HG02623 (cell line): ENCODE results near the gene BEAN1.

Experiments
- ATAC-seq: cut with Tn5 transposase; IDR thresholded peaks from one replicate; pipeline ENCODE4 v1.9.1; 2021; ENCODE audit warnings: moderate library complexity; ENCODE audit not compliant: unreplicated experiment

BEAN1 gene

GRCh38 chr16:66427036-66427860 is at the start of gene BEAN1:
Gene BEAN1 (plus strand): TSS chr16:66427295. CDS start chr16:66437677, 10,382 bp downstream.
- ATAC-seq: no peak

- ATAC-seq: no peak
Observed at GRCh38 chr16:66377324-66377723, 49.8 kb upstream of the BEAN1 start.

- no peak for ATAC-seq
Observed at GRCh38 chr16:66378741-66379570, 48.1 kb upstream of the BEAN1 start.

GRCh38 chr16:66379571-66379941 is 47.5 kb upstream of the BEAN1 start:
- ATAC-seq: no peak

DNA sequence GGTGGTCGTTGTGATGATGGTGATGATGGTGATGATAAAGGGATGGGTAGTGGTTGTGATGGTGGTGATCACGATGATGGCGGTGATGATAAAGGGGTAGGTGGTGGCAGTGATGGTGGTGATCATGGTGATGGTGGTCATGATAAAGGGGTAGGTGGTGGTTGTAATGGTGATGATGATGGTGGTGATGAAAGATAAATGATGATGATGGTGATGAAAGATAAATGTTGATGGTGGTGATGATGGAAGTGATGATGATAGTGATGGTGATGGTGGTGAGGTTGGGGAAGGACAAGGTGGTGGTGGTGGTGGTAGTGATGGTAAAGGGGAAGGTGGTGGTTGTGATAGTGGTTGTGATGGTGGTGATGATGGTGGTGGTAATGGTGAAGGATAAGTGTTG is 46.7 kb upstream of the BEAN1 start:
- ATAC-seq: no peak

DNA sequence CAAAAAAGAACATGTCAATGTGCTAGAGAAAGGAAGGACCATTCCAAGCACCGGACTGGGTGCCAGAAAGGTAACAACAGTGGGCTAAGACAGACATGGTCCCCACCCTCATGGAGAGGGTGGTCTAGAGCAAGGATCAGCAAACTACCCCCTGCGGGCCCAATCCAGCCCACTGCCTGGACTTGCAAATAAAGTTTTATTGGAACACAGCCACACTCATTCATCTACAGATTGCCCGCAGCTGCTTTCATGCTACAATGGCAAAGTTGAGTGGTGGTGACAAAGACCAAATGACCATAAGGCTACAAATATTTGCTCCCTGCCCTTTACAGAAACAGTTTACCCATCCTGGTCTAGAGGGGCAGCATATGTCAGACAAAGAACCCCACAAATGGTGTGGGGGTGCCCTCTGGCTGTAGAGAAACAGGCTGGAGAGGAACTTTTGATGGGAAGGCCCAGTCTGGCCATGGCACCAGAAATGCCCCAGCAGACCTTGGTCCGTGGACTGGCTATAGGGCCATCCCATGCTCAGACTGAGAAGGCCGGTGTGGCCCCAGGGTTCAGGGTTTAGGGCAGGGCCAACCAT is 45.4 kb upstream of the BEAN1 start:
- ATAC-seq: no peak

GRCh38 chr16:66382171-66382965 is 44.7 kb upstream of the BEAN1 start:
- no peak for ATAC-seq

DNA sequence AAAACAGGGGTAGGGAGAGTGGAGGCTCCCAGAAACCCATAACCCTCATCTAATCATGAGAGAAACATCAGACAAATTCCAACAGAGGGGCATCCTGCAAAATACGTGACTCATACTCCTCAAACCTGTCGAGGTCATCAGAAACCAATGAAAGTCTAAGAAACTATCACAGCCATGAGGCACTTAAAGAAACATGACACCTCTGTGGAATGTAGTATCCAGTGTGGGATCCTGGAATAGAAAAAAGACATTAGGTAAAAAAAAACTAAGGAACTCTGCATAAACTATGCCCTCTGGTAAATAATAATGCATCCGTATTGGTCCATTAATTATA is 44.2 kb upstream of the BEAN1 start:
- ATAC-seq: no peak

GRCh38 chr16:66383551-66383950 is 43.5 kb upstream of the BEAN1 start:
- no peak for ATAC-seq

- no peak for ATAC-seq
Observed at GRCh38 chr16:66385415-66385814, 41.7 kb upstream of the BEAN1 start.

DNA sequence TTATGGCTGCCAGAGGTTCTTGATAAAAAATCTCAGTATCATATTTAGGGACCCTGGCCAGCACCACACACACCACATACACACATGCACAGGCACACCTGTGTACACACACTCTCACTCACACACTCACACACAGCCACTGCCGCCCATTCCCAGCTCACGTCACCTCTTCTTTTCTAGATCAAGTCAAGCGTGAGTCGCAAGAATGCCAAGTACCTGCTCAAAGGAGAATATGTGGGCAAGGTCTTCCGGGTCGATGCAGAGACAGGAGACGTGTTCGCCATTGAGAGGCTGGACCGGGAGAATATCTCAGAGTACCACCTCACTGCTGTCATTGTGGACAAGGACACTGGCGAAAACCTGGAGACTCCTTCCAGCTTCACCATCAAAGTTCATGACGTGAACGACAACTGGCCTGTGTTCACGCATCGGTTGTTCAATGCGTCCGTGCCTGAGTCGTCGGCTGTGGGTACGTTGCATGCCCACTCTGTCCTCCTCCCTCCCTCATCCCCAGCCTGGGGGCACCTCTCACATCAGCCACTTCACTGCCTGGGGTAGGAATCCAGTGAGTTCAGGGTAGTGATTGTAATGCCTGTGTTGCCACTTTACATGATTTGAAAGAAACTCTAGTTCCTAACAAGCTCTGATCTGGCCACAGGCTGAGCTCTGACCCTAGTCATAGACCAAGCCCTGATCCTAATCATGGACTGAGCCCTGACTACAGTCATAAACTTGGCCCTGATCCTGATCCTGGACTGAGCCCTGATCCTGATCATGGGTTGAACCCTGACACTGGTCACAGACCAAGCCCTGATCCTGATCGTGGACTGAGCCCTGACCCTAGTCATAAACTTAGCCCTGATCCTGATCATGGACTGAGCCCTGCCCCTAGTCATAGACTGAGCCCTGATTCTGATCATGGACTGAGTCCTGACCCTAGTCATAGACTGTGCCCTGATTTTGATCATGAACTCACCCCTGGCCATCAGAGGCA is 40.2 kb upstream of the BEAN1 start:
- no peak for ATAC-seq

GRCh38 chr16:66387817-66388332 is 39.2 kb upstream of the BEAN1 start:
- ATAC-seq: no peak

DNA sequence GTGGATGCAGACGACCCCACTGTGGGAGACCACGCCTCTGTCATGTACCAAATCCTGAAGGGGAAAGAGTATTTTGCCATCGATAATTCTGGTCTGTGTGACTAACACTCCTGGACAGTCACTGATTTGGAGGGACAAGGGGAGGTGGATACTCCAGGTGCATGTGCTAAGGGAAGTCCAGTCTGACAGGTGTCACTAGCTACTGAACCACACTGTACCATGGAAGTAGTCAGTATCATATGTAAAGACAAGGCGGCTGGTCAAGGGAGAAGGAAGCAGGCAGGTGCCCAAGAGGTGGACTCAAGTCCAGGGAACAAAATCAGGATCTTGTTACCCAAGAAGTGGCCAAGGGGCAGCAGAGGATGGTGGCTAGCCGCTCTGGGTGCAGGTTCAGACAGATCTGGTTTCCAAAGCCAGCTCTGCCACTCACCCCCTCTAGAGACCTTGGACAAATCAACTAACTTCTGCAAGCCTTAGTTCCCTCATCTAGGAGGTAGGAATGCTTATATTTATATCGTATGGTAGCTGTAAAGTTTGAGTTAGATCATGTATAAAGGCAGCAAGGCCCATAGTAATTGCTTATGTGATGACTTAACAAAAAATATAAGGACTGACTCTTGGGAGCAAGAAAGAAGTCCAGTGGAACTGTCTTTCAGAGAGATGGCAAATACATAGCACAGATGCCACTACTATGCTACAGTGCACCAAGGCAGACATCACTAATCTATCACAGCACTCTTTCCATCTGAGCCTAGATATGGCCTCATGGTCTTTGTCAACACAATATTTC is 38.5 kb upstream of the BEAN1 start:
- no peak for ATAC-seq

DNA sequence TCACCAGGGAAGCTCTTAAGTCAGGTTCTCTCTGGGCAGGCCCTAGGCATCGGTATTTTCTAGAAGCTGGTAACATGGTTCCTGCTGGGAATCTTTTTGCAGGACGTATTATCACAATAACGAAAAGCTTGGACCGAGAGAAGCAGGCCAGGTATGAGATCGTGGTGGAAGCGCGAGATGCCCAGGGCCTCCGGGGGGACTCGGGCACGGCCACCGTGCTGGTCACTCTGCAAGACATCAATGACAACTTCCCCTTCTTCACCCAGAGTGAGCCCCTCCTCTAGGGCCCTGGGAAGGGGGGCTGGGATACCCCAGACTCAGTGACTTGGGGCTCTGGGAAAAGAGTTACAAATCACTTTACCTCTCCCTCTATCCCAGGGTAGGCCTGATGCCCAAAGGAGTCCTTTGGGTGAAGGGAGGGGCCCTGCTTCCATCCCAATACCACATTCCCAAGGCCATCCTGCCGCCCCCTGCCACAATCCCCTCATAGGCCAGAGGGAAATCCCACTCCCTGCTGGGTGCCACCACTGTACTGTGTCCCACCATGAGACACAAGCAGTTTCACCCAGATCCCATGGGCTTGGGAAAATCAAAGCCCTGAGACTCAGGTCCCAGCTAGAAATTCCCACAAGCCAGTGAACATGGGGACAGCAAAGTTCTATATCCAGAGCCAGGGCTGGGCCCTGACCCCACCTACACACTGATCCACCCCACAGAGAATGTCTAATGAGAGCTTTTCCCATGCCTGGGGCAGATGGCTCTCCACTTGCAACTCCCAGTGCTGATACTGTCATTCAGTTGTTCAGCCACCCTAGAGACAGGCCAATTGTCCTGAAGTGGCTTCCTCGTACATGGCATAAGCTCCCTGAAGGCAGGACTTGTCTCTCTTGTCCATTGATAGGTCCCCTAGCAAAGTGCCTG is 37.6 kb upstream of the BEAN1 start:
- no peak for ATAC-seq

GRCh38 chr16:66390346-66391108 is 36.6 kb upstream of the BEAN1 start:
- ATAC-seq: no peak

- no peak for ATAC-seq
Observed at GRCh38 chr16:66391726-66392670, 35.1 kb upstream of the BEAN1 start.
